Ishikawa (cell line): ENCODE data around the gene PIK3C2G.

Source experiments
- CEBPB ChIP-seq: IDR thresholded peaks from 2 replicates; pipeline ENCODE4 v1.6.1; 2012
- CREB1 ChIP-seq: IDR thresholded peaks from 2 replicates; pipeline ENCODE4 v1.6.1; 2012; ENCODE audit warnings: low read depth
- EGR1 ChIP-seq: IDR thresholded peaks from 2 replicates; pipeline ENCODE4 v1.6.1; 2012
- EP300 ChIP-seq: IDR thresholded peaks from 2 replicates; pipeline ENCODE4 v1.6.1; 2012; ENCODE audit warnings: borderline replicate concordance
- FOXM1 ChIP-seq: IDR thresholded peaks from 2 replicates; pipeline ENCODE4 v1.6.1; 2012; ENCODE audit warnings: low read depth, borderline replicate concordance
- MAX ChIP-seq: IDR thresholded peaks from 2 replicates; pipeline ENCODE4 v1.6.1; 2012
- RAD21 ChIP-seq: IDR thresholded peaks from 2 replicates; pipeline ENCODE4 v1.6.1; 2012; ENCODE audit warnings: low read depth
- REST ChIP-seq: IDR thresholded peaks from 2 replicates; pipeline ENCODE4 v1.6.1; 2012; ENCODE audit warnings: low read depth, mild to moderate bottlenecking
- TAF1 ChIP-seq: IDR thresholded peaks from 2 replicates; pipeline ENCODE4 v1.6.1; 2012; ENCODE audit warnings: low read depth, mild to moderate bottlenecking
- TCF12 ChIP-seq: IDR thresholded peaks from 2 replicates; pipeline ENCODE4 v1.6.1; 2012; ENCODE audit warnings: low read depth
- TEAD4 ChIP-seq: IDR thresholded peaks from 2 replicates; pipeline ENCODE4 v1.6.1; 2012
- USF1 ChIP-seq: IDR thresholded peaks from 2 replicates; pipeline ENCODE4 v1.6.1; 2012
- YY1 ChIP-seq: IDR thresholded peaks from 2 replicates; pipeline ENCODE4 v1.6.1; 2012; ENCODE audit warnings: low read depth
- ZBTB7A ChIP-seq: IDR thresholded peaks from 2 replicates; pipeline ENCODE4 v1.6.1; 2012; ENCODE audit warnings: low read depth

GRCh38 chr12:18411453-18411852 is 150.1 kb downstream of the PIK3C2G start:
- TF ChIP-seq MAX (no peak), REST (no peak), USF1 (no peak), YY1 (no peak), CREB1 (no peak), EP300 (no peak), FOXM1 (no peak), RAD21 (no peak), ZBTB7A (no peak), TEAD4 (no peak), EGR1 (no peak), CEBPB (no peak), TCF12 (no peak), TAF1 (no peak)
